H9 (cell line): Measurements from ENCODE around the gene PDIA6. TPM values are rescaled to one million over a fixed set of nuclear protein-coding genes. Genes with fewer than 3 reads are reported as not detected.

Source experiments
- DNase-seq: peaks from one replicate; pipeline ENCODE4 v3.0.0-alpha.2; 2017
- H2AFZ ChIP-seq: one replicate; pipeline ENCODE4 v1.6.1; 2013; ENCODE audit warnings: mild to moderate bottlenecking, low read length, control low read depth, moderate library complexity
- H2AK5ac ChIP-seq: 2 replicates; pipeline ENCODE4 v1.6.1; 2013; ENCODE audit warnings: low read length, control low read depth, mixed read lengths; ENCODE audit not compliant: insufficient read length
- H2BK120ac ChIP-seq: one replicate; pipeline ENCODE4 v1.6.1; 2013; ENCODE audit warnings: low read depth, mild to moderate bottlenecking, low read length, control low read depth, inconsistent platforms; ENCODE audit not compliant: poor library complexity, severe bottlenecking
- H2BK12ac ChIP-seq: 2 replicates; pipeline ENCODE4 v1.6.1; 2013; ENCODE audit warnings: low read length, control low read depth, mixed read lengths, low read depth; ENCODE audit not compliant: insufficient read length
- H2BK15ac ChIP-seq: 2 replicates; pipeline ENCODE4 v1.6.1; 2013; ENCODE audit warnings: low read depth, low read length, control low read depth
- H2BK20ac ChIP-seq: one replicate; pipeline ENCODE4 v1.6.1; 2013; ENCODE audit warnings: low read depth, mild to moderate bottlenecking, low read length, control low read depth, inconsistent platforms; ENCODE audit not compliant: poor library complexity, severe bottlenecking
- H2BK5ac ChIP-seq: 2 replicates; pipeline ENCODE4 v1.6.1; 2013; ENCODE audit warnings: low read length, control low read depth, mixed read lengths; ENCODE audit not compliant: insufficient read length
- H3K14ac ChIP-seq: 2 replicates; pipeline ENCODE4 v1.6.1; 2013; ENCODE audit warnings: low read length, control low read depth; ENCODE audit not compliant: insufficient read depth
- H3K18ac ChIP-seq: 2 replicates; pipeline ENCODE4 v1.6.1; 2013; ENCODE audit warnings: low read depth, mild to moderate bottlenecking, mixed read lengths, low read length, control low read depth; ENCODE audit not compliant: insufficient read length
- H3K23ac ChIP-seq: 2 replicates; pipeline ENCODE4 v1.6.1; 2013; ENCODE audit warnings: low read length, control low read depth, mixed read lengths, low read depth; ENCODE audit not compliant: insufficient read length
- H3K23me2 ChIP-seq: 2 replicates; pipeline ENCODE4 v1.6.1; 2013; ENCODE audit warnings: low read depth, mild to moderate bottlenecking, mixed read lengths, low read length, control low read depth; ENCODE audit not compliant: insufficient read length, poor library complexity, severe bottlenecking
- H3K27ac ChIP-seq: 2 replicates; pipeline ENCODE4 v1.5.1; 2013; ENCODE audit warnings: low read length, control low read depth, mixed read lengths, low read depth; ENCODE audit not compliant: insufficient read length
- H3K27me3 ChIP-seq: 2 replicates; pipeline ENCODE4 v1.6.1; 2013; ENCODE audit warnings: low read length, control low read depth, inconsistent platforms; ENCODE audit not compliant: insufficient read depth
- H3K4ac ChIP-seq: 2 replicates; pipeline ENCODE4 v1.6.1; 2013; ENCODE audit warnings: low read depth, mild to moderate bottlenecking, control low read depth, inconsistent platforms, low read length, moderate library complexity
- H3K4me1 ChIP-seq: 2 replicates; pipeline ENCODE4 v1.6.1; 2013; ENCODE audit warnings: low read length, control low read depth, inconsistent platforms; ENCODE audit not compliant: insufficient read depth
- H3K4me2 ChIP-seq: 2 replicates; pipeline ENCODE4 v1.6.1; 2013; ENCODE audit warnings: low read length, control low read depth, mixed read lengths; ENCODE audit not compliant: insufficient read length, insufficient read depth
- H3K56ac ChIP-seq: 2 replicates; pipeline ENCODE4 v1.6.1; 2013; ENCODE audit warnings: low read depth, mild to moderate bottlenecking, mixed read lengths, low read length, control low read depth; ENCODE audit not compliant: insufficient read length
- H3K79me1 ChIP-seq: 2 replicates; pipeline ENCODE4 v1.6.1; 2013; ENCODE audit warnings: low read depth, mild to moderate bottlenecking, moderate library complexity, low read length, control low read depth, inconsistent platforms; ENCODE audit not compliant: insufficient read depth, poor library complexity, severe bottlenecking
- H3K79me2 ChIP-seq: 2 replicates; pipeline ENCODE4 v1.6.1; 2013; ENCODE audit warnings: low read length, control low read depth, inconsistent platforms; ENCODE audit not compliant: insufficient read depth
- H3K9ac ChIP-seq: 2 replicates; pipeline ENCODE4 v1.6.1; 2013; ENCODE audit warnings: low read length, control low read depth, mixed read lengths; ENCODE audit not compliant: insufficient read length; ENCODE audit errors: extremely low read depth
- H3K9me3 ChIP-seq: one replicate; pipeline ENCODE4 v1.6.1; 2013; ENCODE audit warnings: low read depth, low read length, inconsistent platforms; ENCODE audit not compliant: control insufficient read depth
- H3T11ph ChIP-seq: one replicate; pipeline ENCODE4 v1.6.1; 2013; ENCODE audit warnings: mild to moderate bottlenecking, low read length, control low read depth, inconsistent platforms
- H4K20me1 ChIP-seq: one replicate; pipeline ENCODE4 v1.6.1; 2013; ENCODE audit not compliant: control insufficient read depth, insufficient read length, insufficient read depth
- H4K5ac ChIP-seq: 2 replicates; pipeline ENCODE4 v1.6.1; 2013; ENCODE audit warnings: low read depth, mild to moderate bottlenecking, mixed read lengths, low read length, control low read depth; ENCODE audit not compliant: insufficient read length
- H4K8ac ChIP-seq: replicated peaks from 2 replicates; pipeline ENCODE4 v1.6.1; 2013; ENCODE audit warnings: low read length, control low read depth, mixed read lengths, low read depth; ENCODE audit not compliant: insufficient read length
- H4K91ac ChIP-seq: 2 replicates; pipeline ENCODE4 v1.6.1; 2013; ENCODE audit warnings: low read depth, mild to moderate bottlenecking, moderate library complexity, mixed read lengths, low read length, control low read depth; ENCODE audit not compliant: insufficient read length
- H3K27ac Mint-ChIP-seq, 3 experiments: 2 replicates in 2 of 3; 3 replicates in 1 of 3; pipeline ENCODE4 v1.8.0; 2020 to 2021; ENCODE audit warnings: mixed read lengths in 3 of 3, mild to moderate bottlenecking in 1 of 3, moderate library complexity in 1 of 3
- H3K27me3 Mint-ChIP-seq: 2 replicates; pipeline ENCODE4 v1.8.0; 2021; ENCODE audit warnings: low read depth, mild to moderate bottlenecking, moderate library complexity, mixed read lengths
- H3K36me3 Mint-ChIP-seq, 3 experiments: 2 replicates in 2 of 3; 3 replicates in 1 of 3; pipeline ENCODE4 v1.8.0; 2020 to 2021; ENCODE audit warnings: low read depth in 3 of 3, mixed read lengths in 3 of 3; ENCODE audit not compliant: insufficient read depth in 1 of 3
- H3K4me1 Mint-ChIP-seq, 2 experiments: 2 replicates each; pipeline ENCODE4 v1.8.0; 2020; ENCODE audit warnings: mixed read lengths in 2 of 2
- H3K4me3 Mint-ChIP-seq, 2 experiments: 2 replicates in 1 of 2; 3 replicates in 1 of 2; pipeline ENCODE4 v1.8.0; 2020 to 2021; ENCODE audit warnings: mild to moderate bottlenecking in 2 of 2, mixed read lengths in 2 of 2, moderate library complexity in 1 of 2
- H3K9me3 Mint-ChIP-seq, 2 experiments: 2 replicates in 1 of 2; 3 replicates in 1 of 2; pipeline ENCODE4 v1.8.0; 2020; ENCODE audit warnings: mild to moderate bottlenecking in 2 of 2, mixed read lengths in 2 of 2, moderate library complexity in 1 of 2
- CTCF ChIP-seq: fragments of 200-600 bp; sonication (generic); conservative IDR thresholded peaks from 3 replicates; pipeline ENCODE4 v1.8.0; 2021; ENCODE audit warnings: antibody characterized with exemption, mild to moderate bottlenecking
- WGBS: extraction: QIAGEN DNeasy Blood & Tissue Kit; methylation state at CpG from one replicate; pipeline ENCODE4 v1.1.7; 2013; ENCODE audit warnings: missing lambda C conversion rate, low lambda C conversion rate, mixed read lengths; ENCODE audit not compliant: insufficient read length; ENCODE audit errors: extremely low coverage; 5-methylcytosine and 5-hydroxymethylcytosine counted together
- total RNA-seq: library from RNA; stranded (reverse); gene quantifications from 2 replicates; pipeline ENCODE4 v1.2.1, GENCODE V29; 2021

PDIA6 gene
- total RNA-seq, 1 experiment from 2014 or later, result 301 TPM

GRCh38 chr2:10753156-10753555 lies 59.4 kb downstream of the PDIA6 start:
- H4K20me1 ChIP-seq, result no peaks in the 10 kb centered on the region
- H4K91ac ChIP-seq, result no peak overlapping the region
- no peak for TF ChIP-seq CTCF
- H2AK5ac ChIP-seq, result no peak overlapping the region
- no peak overlapping the region for H2BK20ac ChIP-seq
- no peak overlapping the region for H3K18ac ChIP-seq
- no peak overlapping the region for H3K23ac ChIP-seq
- DNase-seq, result no peak
- H3K27ac ChIP-seq, result no peak overlapping the region
- Mint-ChIP-seq H3K4me3 (no peak overlapping the region), H3K9me3 (no peaks in the 10 kb centered on the region), H3K27me3 (no peaks in the 10 kb centered on the region; the same call in 1 of the 2 replicates), H3K36me3 (no peaks in the 10 kb centered on the region), H3K4me1 (peaks cover 0 to 2% of the 10 kb centered on the region in 2 experiments; a peak in 1 of 4 replicates), H3K27ac (no peak overlapping the region)
- no peak overlapping the region for H2AFZ ChIP-seq
- no peak overlapping the region for H4K8ac ChIP-seq
- H2BK120ac ChIP-seq, result no peak overlapping the region
- no peak overlapping the region for H3K4ac ChIP-seq
- no CpG with 5 or more reads among the region's 7 CpGs for WGBS
- no peak overlapping the region for H2BK5ac ChIP-seq
- no peaks in the 10 kb centered on the region for H3K79me1 ChIP-seq
- H3K4me1 ChIP-seq, result no peaks in the 10 kb centered on the region
- H3K79me2 ChIP-seq, result no peaks in the 10 kb centered on the region
- no peak overlapping the region for H3K4me2 ChIP-seq
- H3K56ac ChIP-seq, result no peak overlapping the region
- no peaks in the 10 kb centered on the region for H3K23me2 ChIP-seq
- H2BK15ac ChIP-seq, result no peak overlapping the region
- no peak overlapping the region for H3K9ac ChIP-seq
- H3K27me3 ChIP-seq, result no peaks in the 10 kb centered on the region
- no peaks in the 10 kb centered on the region for H3K9me3 ChIP-seq
- no peak overlapping the region for H4K5ac ChIP-seq
- no peak overlapping the region for H3T11ph ChIP-seq
- H3K14ac ChIP-seq, result no peak overlapping the region
- H2BK12ac ChIP-seq, result no peak overlapping the region
